GM12891 (cell line): ENCODE measurements around the gene MINDY1.

Experiments used
- PAX5 ChIP-seq: IDR thresholded peaks from 2 replicates; pipeline ENCODE4 v1.6.1; 2011; ENCODE audit warnings: low read length, moderate library complexity, mild to moderate bottlenecking; ENCODE audit not compliant: insufficient read depth, severe bottlenecking
- POLR2A ChIP-seq: IDR thresholded peaks from 2 replicates; pipeline ENCODE4 v1.6.1; 2011; ENCODE audit warnings: low read depth, low read length, control low read depth
- POLR2AphosphoS5 ChIP-seq: IDR thresholded peaks from 2 replicates; pipeline ENCODE4 v1.6.1; 2011; ENCODE audit warnings: low read depth, low read length, control low read depth
- POU2F2 ChIP-seq: IDR thresholded peaks from 2 replicates; pipeline ENCODE4 v1.6.1; 2011; ENCODE audit warnings: low read depth, mild to moderate bottlenecking, control low read depth, low read length, moderate library complexity
- SPI1 ChIP-seq: IDR thresholded peaks from 2 replicates; pipeline ENCODE4 v1.6.1; 2011; ENCODE audit warnings: low read depth, low read length, control low read depth
- TAF1 ChIP-seq: IDR thresholded peaks from 2 replicates; pipeline ENCODE4 v1.6.1; 2011; ENCODE audit warnings: low read depth, low read length, control low read depth

DNA sequence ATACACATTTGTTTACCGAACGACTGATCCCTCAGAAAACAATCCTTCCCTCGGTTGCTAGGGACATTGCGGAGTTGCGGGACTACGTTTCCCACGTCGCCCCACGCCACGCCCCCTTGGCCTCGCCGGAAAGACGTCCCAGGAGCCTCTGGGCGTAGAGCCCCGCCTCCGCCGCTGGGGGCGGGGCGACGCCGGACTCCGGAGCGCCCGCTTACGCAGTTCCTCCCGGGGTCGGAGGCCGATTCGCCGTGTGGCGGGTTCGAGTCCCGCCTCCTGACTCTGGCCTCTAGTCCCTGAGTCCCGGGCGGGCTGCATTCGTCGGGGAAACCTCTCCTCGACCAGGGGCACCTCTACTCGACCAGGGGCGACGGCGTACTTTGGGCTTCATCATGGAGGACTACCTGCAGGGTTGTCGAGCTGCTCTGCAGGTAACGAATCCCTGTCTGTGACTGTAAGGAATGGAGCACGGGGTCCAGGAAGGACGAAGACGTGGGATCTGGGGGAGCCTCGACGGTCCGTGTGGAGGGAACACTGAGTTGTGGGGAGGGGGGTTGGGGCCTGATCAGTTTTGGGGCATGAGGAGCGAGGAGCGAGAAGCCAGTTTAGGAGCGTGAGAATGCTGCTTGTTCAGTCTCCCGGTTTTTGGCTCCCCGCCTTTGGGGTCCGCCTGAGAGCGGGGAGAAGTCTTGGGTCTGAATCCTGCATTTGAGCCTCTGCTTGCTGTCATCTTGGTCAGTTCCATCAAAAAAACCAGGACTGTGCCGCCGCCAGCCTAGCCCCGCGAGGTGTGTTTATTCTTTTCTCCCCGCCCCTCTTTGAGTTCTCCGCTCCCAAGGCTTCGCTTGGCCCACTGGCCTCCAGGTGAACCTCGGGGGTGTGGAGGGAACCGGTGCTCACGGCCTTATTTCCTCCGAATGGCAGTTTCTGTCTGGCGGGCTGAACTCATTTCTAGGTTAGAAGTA, 1.8 kb upstream of the MINDY1 start, which contains the start of gene PRUNE1:
- TF ChIP-seq POLR2A (no peak), POLR2AphosphoS5 (no peak), SPI1 (peak; percentile 72), TAF1 (no peak), PAX5 (no peak), POU2F2 (no peak)
